Neuronal stem cell (in vitro differentiated cells): ENCODE data around the gene PARD3.

ENCODE experiments used
- DNase-seq: peaks from one replicate; pipeline ENCODE4 v3.0.0-alpha.2; 2013; ENCODE audit warnings: low spot score
- H2AFZ ChIP-seq: one replicate; pipeline ENCODE4 v1.6.1; 2013; ENCODE audit warnings: mild to moderate bottlenecking, low read length, inconsistent platforms
- H2AK5ac ChIP-seq: 2 replicates; pipeline ENCODE4 v1.6.1; 2013; ENCODE audit warnings: low read depth, mild to moderate bottlenecking, inconsistent platforms, low read length, moderate library complexity, mixed read lengths
- H2BK120ac ChIP-seq: 2 replicates; pipeline ENCODE4 v1.6.1; 2013; ENCODE audit warnings: low read depth, mild to moderate bottlenecking, inconsistent platforms, low read length, moderate library complexity, mixed read lengths
- H2BK12ac ChIP-seq: one replicate; pipeline ENCODE4 v1.6.1; 2013; ENCODE audit warnings: low read length, inconsistent platforms
- H2BK15ac ChIP-seq: 2 replicates; pipeline ENCODE4 v1.6.1; 2013; ENCODE audit warnings: mild to moderate bottlenecking, low read length, inconsistent platforms, mixed read lengths
- H2BK5ac ChIP-seq: one replicate; pipeline ENCODE4 v1.6.1; 2013; ENCODE audit warnings: inconsistent platforms, mild to moderate bottlenecking, low read length, moderate library complexity
- H3K14ac ChIP-seq: one replicate; pipeline ENCODE4 v1.6.1; 2013; ENCODE audit warnings: low read length, inconsistent platforms
- H3K18ac ChIP-seq: 2 replicates; pipeline ENCODE4 v1.6.1; 2013; ENCODE audit warnings: low read length, inconsistent platforms
- H3K23ac ChIP-seq: 2 replicates; pipeline ENCODE4 v1.6.1; 2013; ENCODE audit warnings: low read depth, mild to moderate bottlenecking, mixed read lengths, low read length, inconsistent platforms; ENCODE audit not compliant: poor library complexity
- H3K27ac ChIP-seq: replicated peaks from 3 replicates; pipeline ENCODE4 v1.5.1; 2013; ENCODE audit warnings: low read length, inconsistent platforms
- H3K27me3 ChIP-seq, 3 experiments: 2 replicates each; pipeline ENCODE4 v1.6.1; 2013; ENCODE audit warnings: low read length in 3 of 3, mild to moderate bottlenecking in 2 of 3, inconsistent platforms in 1 of 3, low read depth in 1 of 3, mixed read lengths in 1 of 3, moderate library complexity in 1 of 3; ENCODE audit not compliant: control insufficient read depth in 3 of 3, insufficient read depth in 3 of 3
- H3K36me3 ChIP-seq, 2 donors: replicated peaks in 1 of 2; 2 replicates each; pipeline ENCODE4 v1.6.1; 2013; ENCODE audit warnings: low read length in 2 of 2; ENCODE audit not compliant: control insufficient read depth in 2 of 2, insufficient read depth in 2 of 2
- H3K4ac ChIP-seq: 2 replicates; pipeline ENCODE4 v1.6.1; 2013; ENCODE audit warnings: inconsistent platforms, mild to moderate bottlenecking, low read length, moderate library complexity
- H3K4me1 ChIP-seq, 2 donors: 1 replicate in 1 of 2; 2 replicates in 1 of 2; pipeline ENCODE4 v1.6.1; 2013; ENCODE audit warnings: low read length in 2 of 2, low read depth in 1 of 2; ENCODE audit not compliant: control insufficient read depth in 2 of 2, insufficient read depth in 1 of 2
- H3K4me2 ChIP-seq: one replicate; pipeline ENCODE4 v1.6.1; 2013; ENCODE audit warnings: mild to moderate bottlenecking, low read length, inconsistent platforms; ENCODE audit not compliant: insufficient read depth, poor library complexity, severe bottlenecking
- H3K4me3 ChIP-seq, 2 donors: 2 replicates each; pipeline ENCODE4 v1.5.1; 2013; ENCODE audit warnings: low read length in 2 of 2, mild to moderate bottlenecking in 2 of 2, inconsistent platforms in 1 of 2, moderate library complexity in 1 of 2
- H3K79me1 ChIP-seq: one replicate; pipeline ENCODE4 v1.6.1; 2013; ENCODE audit warnings: low read depth, mild to moderate bottlenecking, inconsistent platforms, low read length, moderate library complexity
- H3K9ac ChIP-seq: one replicate; pipeline ENCODE4 v1.6.1; 2013; ENCODE audit warnings: mild to moderate bottlenecking, low read depth, low read length, inconsistent platforms; ENCODE audit not compliant: poor library complexity
- H3K9me3 ChIP-seq, 2 donors: replicated peaks in 1 of 2; 2 replicates each; pipeline versions ENCODE3 to v1.6.1; 2013; ENCODE audit warnings: low read length in 2 of 2, mild to moderate bottlenecking in 2 of 2, inconsistent platforms in 1 of 2, low read depth in 1 of 2, mixed read lengths in 1 of 2, moderate library complexity in 1 of 2; ENCODE audit not compliant: control insufficient read depth in 2 of 2, insufficient read depth in 1 of 2
- H4K8ac ChIP-seq: one replicate; pipeline ENCODE4 v1.6.1; 2013; ENCODE audit warnings: low read depth, mild to moderate bottlenecking, inconsistent platforms, low read length, moderate library complexity
- H4K91ac ChIP-seq: one replicate; pipeline ENCODE4 v1.6.1; 2013; ENCODE audit warnings: low read length, low read depth, mild to moderate bottlenecking, inconsistent platforms; ENCODE audit not compliant: poor library complexity
- WGBS, 2 donors: extraction: QIAGEN DNeasy Blood & Tissue Kit; methylation state at CpG; one replicate each; pipeline ENCODE4 v1.1.7; 2013; ENCODE audit warnings: missing lambda C conversion rate in 2 of 2, mixed read lengths in 1 of 2; ENCODE audit not compliant: insufficient read length in 2 of 2, insufficient replicate concordance in 1 of 2; ENCODE audit errors: extremely low coverage in 2 of 2; 5-methylcytosine and 5-hydroxymethylcytosine counted together

Gene PARD3

DNA sequence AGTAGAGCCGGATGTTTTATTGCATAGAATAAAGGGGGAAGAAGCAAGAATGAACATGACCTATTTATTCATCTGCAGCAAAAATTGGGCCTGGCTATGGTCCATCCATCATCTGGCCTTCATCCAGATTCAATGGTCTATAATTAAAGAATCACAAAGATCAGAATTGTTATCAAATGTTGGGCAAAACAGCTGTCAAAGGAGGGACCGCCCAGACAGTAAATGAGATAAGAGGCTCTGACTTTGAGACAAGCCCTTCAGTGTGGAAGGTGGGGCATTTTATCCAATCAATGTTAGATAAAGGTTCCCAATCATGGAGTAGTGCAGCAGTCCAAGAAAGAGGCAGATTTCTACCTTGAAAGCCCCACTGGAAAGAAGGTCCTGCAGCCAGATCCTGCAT, 153.5 kb downstream of the PARD3 start:
- no peak overlapping the region for H3K23ac ChIP-seq
- no peak overlapping the region for H3K4me3 ChIP-seq
- no peak overlapping the region for H3K4ac ChIP-seq
- H3K9ac ChIP-seq = no peak overlapping the region
- peaks cover 2 to 4% of the 10 kb centered on the region in 2 donors for H3K4me1 ChIP-seq
- H3K79me1 ChIP-seq = peaks cover 4% of the 10 kb centered on the region
- H3K27ac ChIP-seq = no peak overlapping the region
- H4K8ac ChIP-seq = no peak overlapping the region
- H3K9me3 ChIP-seq = no peaks in the 10 kb centered on the region
- H3K36me3 ChIP-seq = no peaks in the 10 kb centered on the region
- no CpG with 5 or more reads among the region's 2 CpGs for WGBS, 2 donors
- H2AK5ac ChIP-seq = no peak overlapping the region
- H3K27me3 ChIP-seq = no peaks in the 10 kb centered on the region
- no peak overlapping the region for H2BK5ac ChIP-seq
- H3K4me2 ChIP-seq = no peak overlapping the region
- no peak overlapping the region for H2BK12ac ChIP-seq
- H2BK120ac ChIP-seq = no peak overlapping the region
- no peak overlapping the region for H3K18ac ChIP-seq
- H4K91ac ChIP-seq = no peak overlapping the region
- no peak overlapping the region for H2BK15ac ChIP-seq
- DNase-seq = no peak
- no peak overlapping the region for H3K14ac ChIP-seq
- no peak overlapping the region for H2AFZ ChIP-seq

DNA sequence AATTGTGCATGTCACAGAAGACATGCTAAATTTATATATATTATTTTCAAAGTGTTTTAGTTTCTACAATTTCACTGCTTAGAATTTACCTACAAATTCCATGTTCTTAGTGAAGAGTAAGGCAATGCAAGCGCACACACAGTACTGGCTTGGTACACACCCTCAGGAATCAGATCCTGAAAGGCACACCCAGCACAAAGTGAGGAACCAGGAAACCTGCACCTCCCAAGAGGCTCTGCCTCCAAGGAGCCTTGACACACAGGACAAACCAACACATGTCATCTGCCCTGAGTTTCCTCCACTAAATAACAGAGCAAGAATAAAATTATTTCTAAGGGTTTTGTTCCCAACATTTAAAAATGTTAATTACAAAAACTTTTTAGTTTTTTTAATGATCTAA, 156.2 kb downstream of the PARD3 start:
- Histone ChIP-seq H3K4me1 (peaks cover 2 to 11% of the 10 kb centered on the region in 2 donors), H3K4me2 (no peak overlapping the region), H2BK12ac (no peak overlapping the region), H3K27me3 (no peaks in the 10 kb centered on the region), H3K4ac (no peak overlapping the region), H3K4me3 (no peak overlapping the region), H3K9me3 (no peaks in the 10 kb centered on the region), H2AK5ac (no peak overlapping the region), H3K27ac (no peak overlapping the region), H3K36me3 (no peaks in the 10 kb centered on the region), H3K9ac (no peak overlapping the region), H3K18ac (no peak overlapping the region), H2AFZ (no peak overlapping the region), H2BK5ac (no peak overlapping the region), H3K14ac (no peak overlapping the region), H2BK15ac (no peak overlapping the region), H2BK120ac (no peak overlapping the region), H3K23ac (no peak overlapping the region), H4K8ac (no peak overlapping the region), H3K79me1 (peaks cover 4% of the 10 kb centered on the region), H4K91ac (no peak overlapping the region)
- no CpG with 5 or more reads among the region's 1 CpG for WGBS, 2 donors
- DNase-seq = no peak

DNA sequence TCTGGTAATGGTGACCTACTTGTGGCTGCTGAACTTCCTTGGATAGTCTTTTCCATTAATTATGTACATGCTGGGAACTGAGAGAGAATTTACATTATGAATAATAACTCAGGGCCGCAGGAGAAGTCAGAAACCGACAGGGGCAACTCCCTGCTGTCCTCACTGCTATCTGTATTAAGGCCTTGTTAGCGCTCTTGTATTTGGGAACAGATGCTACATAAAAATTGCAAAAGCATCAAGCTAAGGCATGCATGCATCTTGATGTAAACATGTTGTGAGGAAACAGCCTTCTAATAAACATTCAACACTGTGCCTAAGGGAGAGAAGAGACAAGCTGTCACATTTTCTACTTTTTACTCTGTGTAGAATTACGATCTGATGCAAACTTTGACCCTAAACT, 158.4 kb downstream of the PARD3 start:
- Histone ChIP-seq H2BK120ac (no peak overlapping the region), H4K91ac (no peak overlapping the region), H2AFZ (no peak overlapping the region), H3K27me3 (no peaks in the 10 kb centered on the region), H2BK5ac (no peak overlapping the region), H3K36me3 (no peaks in the 10 kb centered on the region), H3K4ac (no peak overlapping the region), H3K23ac (no peak overlapping the region), H3K4me1 (peaks cover 9 to 25% of the 10 kb centered on the region in 2 donors), H4K8ac (no peak overlapping the region), H3K79me1 (peaks cover 4% of the 10 kb centered on the region), H3K9ac (no peak overlapping the region), H3K4me3 (no peak overlapping the region), H2AK5ac (no peak overlapping the region), H2BK15ac (no peak overlapping the region), H3K14ac (no peak overlapping the region), H3K9me3 (no peaks in the 10 kb centered on the region), H3K27ac (no peak overlapping the region), H2BK12ac (no peak overlapping the region), H3K4me2 (no peak overlapping the region), H3K18ac (no peak overlapping the region)
- no CpG with 5 or more reads among the region's 4 CpGs for WGBS, 2 donors
- DNase-seq = no peak

DNA sequence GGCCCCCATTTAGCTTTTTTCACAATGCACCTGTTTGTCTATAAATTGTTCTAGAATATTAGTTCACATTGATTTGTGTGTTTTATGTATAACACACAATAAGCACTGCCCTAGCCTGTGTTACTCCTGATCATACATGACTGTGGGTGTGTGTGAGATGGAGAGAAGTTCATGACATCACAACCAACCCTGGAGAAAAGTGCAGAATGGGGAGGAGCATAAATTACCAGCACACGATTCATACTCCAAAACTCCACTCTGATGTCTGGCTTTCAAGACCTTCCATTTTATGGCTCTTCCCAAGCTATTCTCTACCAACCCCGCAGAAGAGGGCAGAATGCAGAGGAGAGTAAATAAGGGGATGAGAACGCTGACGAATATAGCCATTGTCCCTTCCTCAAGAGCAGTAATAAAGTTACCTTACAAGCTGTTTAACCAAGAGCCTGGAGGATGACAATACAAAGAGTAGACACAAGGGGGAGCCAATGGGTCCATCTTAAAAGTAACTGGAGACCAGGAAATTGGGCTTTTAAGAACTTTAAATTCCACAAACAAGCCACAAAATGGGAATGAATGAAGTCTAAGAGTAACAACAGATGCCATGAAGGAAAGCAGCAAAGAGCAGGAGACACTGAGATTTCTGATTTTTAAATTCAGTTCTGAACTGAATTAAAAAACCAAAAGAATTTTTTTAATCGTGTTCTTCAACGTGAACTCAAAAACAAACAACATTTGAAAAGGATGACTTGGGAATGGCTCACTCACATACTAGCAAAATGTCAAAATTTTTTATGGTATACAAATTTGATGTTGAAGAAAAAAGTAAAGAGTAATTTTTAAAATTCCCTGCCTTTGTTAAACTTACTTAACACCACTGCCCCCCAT, 159.6 kb downstream of the PARD3 start:
- H2AFZ ChIP-seq = no peak overlapping the region
- H2BK15ac ChIP-seq = no peak overlapping the region
- H3K4me3 ChIP-seq = no peak overlapping the region
- H3K23ac ChIP-seq = no peak overlapping the region
- no peak overlapping the region for H3K4ac ChIP-seq
- no peak overlapping the region for H3K18ac ChIP-seq
- peaks cover 13 to 32% of the 10 kb centered on the region in 2 donors for H3K4me1 ChIP-seq
- peaks cover 4% of the 10 kb centered on the region for H3K79me1 ChIP-seq
- no peak overlapping the region for H3K4me2 ChIP-seq
- no CpG with 5 or more reads among the region's 6 CpGs for WGBS, 2 donors
- no peak overlapping the region for H3K27ac ChIP-seq
- H4K91ac ChIP-seq = no peak overlapping the region
- no peak overlapping the region for H2BK5ac ChIP-seq
- no peak overlapping the region for H2BK120ac ChIP-seq
- H3K9ac ChIP-seq = no peak overlapping the region
- H3K27me3 ChIP-seq = no peaks in the 10 kb centered on the region
- H3K14ac ChIP-seq = no peak overlapping the region
- H2BK12ac ChIP-seq = no peak overlapping the region
- no peaks in the 10 kb centered on the region for H3K36me3 ChIP-seq
- H2AK5ac ChIP-seq = no peak overlapping the region
- H3K9me3 ChIP-seq = no peaks in the 10 kb centered on the region
- DNase-seq = peak; percentile 63
- no peak overlapping the region for H4K8ac ChIP-seq
